ENCODE measurements around the gene ABHD11. TPM values are rescaled to one million over a fixed set of nuclear protein-coding genes. Genes with fewer than 3 reads are reported as not detected.

ABHD11 gene
- polyA plus RNA-seq, 3 donors from 2014 or later = 12.7 to 19.4 (median 16.5) TPM

- H3K27ac Mint-ChIP-seq = peak overlapping the region in 2 of 6 donors; percentile 9 to 23
Measured at GRCh38 chr7:73696372-73696771, 42.2 kb downstream of the ABHD11 start.

DNA sequence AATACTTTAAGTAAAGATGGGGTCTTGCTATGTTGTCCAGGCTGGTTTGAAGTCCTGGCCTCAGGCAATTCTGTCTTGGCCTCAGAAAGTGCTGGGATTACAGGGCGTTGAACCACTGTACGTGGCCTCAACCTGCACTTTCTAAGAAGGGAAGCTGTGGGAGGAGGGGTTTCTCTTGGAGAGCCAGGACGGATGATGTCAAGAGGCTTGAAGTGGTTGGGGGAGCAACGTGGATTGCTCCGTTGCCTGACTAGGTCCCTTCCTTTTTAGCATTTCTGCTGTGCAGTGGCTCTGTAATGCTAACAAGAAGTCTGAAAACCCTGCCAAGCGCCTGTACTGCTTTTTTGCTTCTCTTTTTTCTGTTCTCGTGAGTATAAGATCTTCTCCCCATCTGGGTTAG, 48.0 kb downstream of the ABHD11 start:
- Mint-ChIP-seq H3K27ac (no peak overlapping the region), H3K36me3 (peaks cover 34 to 52% (median 34%) of the 10 kb centered on the region in 3 donors), H3K9me3 (no peaks in the 10 kb centered on the region)

More at GRCh38 chr7:73696372-73696771, 42.2 kb downstream of the ABHD11 start:
- DNase-seq = no peak
- H3K27me3 Mint-ChIP-seq (ENCODE audit: low read depth in 3 of 3) = peaks cover 0 to 4% (median 2%) of the 10 kb centered on the region in 3 donors
- H3K4me1 Mint-ChIP-seq = peaks cover 0 to 3% of the 10 kb centered on the region in 2 donors
- no peaks in the 10 kb centered on the region for H3K9me3 Mint-ChIP-seq
- H3K36me3 Mint-ChIP-seq = peaks cover 25 to 49% (median 26%) of the 10 kb centered on the region in 3 donors
- no peak overlapping the region for H3K4me3 Mint-ChIP-seq

GRCh38 chr7:73688288-73688687, 50.3 kb downstream of the ABHD11 start:
- H3K4me1 Mint-ChIP-seq = peaks cover 19 to 20% of the 10 kb centered on the region in 2 donors
- H3K27ac Mint-ChIP-seq = peak overlapping the region in 1 of 6 donors; percentile 51
- no peak overlapping the region for H3K4me3 Mint-ChIP-seq
- no peak for DNase-seq
- no peaks in the 10 kb centered on the region for H3K9me3 Mint-ChIP-seq
- peaks cover 23 to 41% (median 24%) of the 10 kb centered on the region in 3 donors for H3K36me3 Mint-ChIP-seq
- peaks cover 6 to 9% (median 8%) of the 10 kb centered on the region in 3 donors for H3K27me3 Mint-ChIP-seq (ENCODE audit: low read depth in 3 of 3)

More for the DNA sequence above, 48.0 kb downstream of the ABHD11 start:
- no peak for DNase-seq
- Mint-ChIP-seq H3K27me3 (ENCODE audit: low read depth in 3 of 3) (peaks cover 5% of the 10 kb centered on the region in 3 donors), H3K4me3 (no peak overlapping the region), H3K4me1 (peaks cover 13 to 19% of the 10 kb centered on the region in 2 donors)

Other genes with a start within 250 kb of the ABHD11 start
- 10 to 100 TPM in 1 of 3 donors, 1 to 10 TPM in 2; 3.6 to 23.4 (median 7.4) TPM for gene BAZ1B, start 216.5 kb downstream of the ABHD11 start, polyA plus RNA-seq
- 100 to 1,000 TPM in 1 of 3 donors, 10 to 100 TPM in 2; 89.1 to 103 (median 95.5) TPM for gene BCL7B, start 181.1 kb downstream of the ABHD11 start, polyA plus RNA-seq
- gene TBL2, start 160.2 kb downstream of the ABHD11 start, polyA plus RNA-seq = 10 to 100 TPM; 19.3 to 32.4 (median 21.7) TPM
- not detected for gene MLXIPL, start 114.3 kb downstream of the ABHD11 start, polyA plus RNA-seq
- gene VPS37D, start 71.0 kb downstream of the ABHD11 start, polyA plus RNA-seq = under 1 TPM in 1 of 3 donors, not detected in 2; 0.39 TPM
- 1 to 10 TPM; 3.3 to 8.8 (median 7.3) TPM for gene DNAJC30, start 55.3 kb downstream of the ABHD11 start, polyA plus RNA-seq
- gene BUD23, start 55.2 kb downstream of the ABHD11 start, polyA plus RNA-seq = 100 to 1,000 TPM; 121 to 208 (median 122) TPM
- 1 to 10 TPM; 2.1 to 5.3 (median 4.0) TPM for gene STX1A, start 19.1 kb downstream of the ABHD11 start, polyA plus RNA-seq
- gene CLDN3, start 31.5 kb upstream of the ABHD11 start, polyA plus RNA-seq = not detected
- not detected for gene CLDN4, start 92.2 kb upstream of the ABHD11 start, polyA plus RNA-seq
- under 1 TPM in 1 of 3 donors, not detected in 2; 0.46 TPM for gene METTL27, start 103.7 kb upstream of the ABHD11 start, polyA plus RNA-seq
- not detected for gene TMEM270, start 122.4 kb upstream of the ABHD11 start, polyA plus RNA-seq